HEK293 (cell line): Measurements from ENCODE around the gene CBLN4.

ENCODE experiments used
- CTCF ChIA-PET: fragments of 350-600 bp; formaldehyde crosslinking; extraction: SDS; loops from one replicate; lab custom pipeline; 2021; ENCODE audit warnings: antibody characterized with exemption; lab: Yijun Ruan, JAX
- POLR2A ChIA-PET: fragments of 300-600 bp; formaldehyde crosslinking; extraction: SDS; loops from one replicate; lab custom pipeline; 2020; ENCODE audit warnings: antibody characterized with exemption, inconsistent platforms; lab: Yijun Ruan, JAX
- H3K27ac ChIP-seq: fragments of 200-500 bp; sonication (Bioruptor generic); 2 replicates; pipeline ENCODE4 v1.5.1; 2014; ENCODE audit warnings: low read depth, low read length, control low read depth, inconsistent platforms; ENCODE audit errors: extremely low read depth
- H3K36me3 ChIP-seq, 2 experiments: fragments of 200-500 bp in 1 of 2; sonication (Bioruptor generic) in 1 of 2; 1 replicate in 1 of 2; 2 replicates in 1 of 2; pipeline ENCODE4 v1.5.1; 2014 to 2017; ENCODE audit warnings: inconsistent platforms in 2 of 2, low read length in 2 of 2; ENCODE audit not compliant: control insufficient read depth in 2 of 2, insufficient read depth in 1 of 2
- H3K4me1 ChIP-seq: fragments of 200-500 bp; sonication (Bioruptor generic); 2 replicates; pipeline ENCODE4 v1.5.1; 2014; ENCODE audit warnings: mild to moderate bottlenecking, low read length, inconsistent platforms; ENCODE audit not compliant: control insufficient read depth, insufficient read depth
- H3K4me3 ChIP-seq: 2 replicates; pipeline ENCODE4 v1.5.1; 2011; ENCODE audit warnings: low read depth, mild to moderate bottlenecking, control low read depth, low read length, moderate library complexity
- H3K9me3 ChIP-seq: fragments of 200-500 bp; sonication (Bioruptor generic); 2 replicates; pipeline ENCODE4 v1.5.1; 2014; ENCODE audit warnings: low read depth, low read length, inconsistent platforms; ENCODE audit not compliant: control insufficient read depth, insufficient read depth
- BCL11A ChIP-seq: fragments of 450-650 bp; formaldehyde crosslinking; IDR thresholded peaks from 2 replicates; pipeline ENCODE4 v1.5.1; 2016; ENCODE audit warnings: low read depth, missing biosample characterization, missing genetic modification characterization
- MYNN ChIP-seq: fragments of 450-650 bp; formaldehyde crosslinking; IDR thresholded peaks from 2 replicates; pipeline ENCODE4 v1.5.1; 2016; ENCODE audit warnings: missing biosample characterization, missing genetic modification characterization, borderline replicate concordance
- PBX3 ChIP-seq: sonication (generic); formaldehyde crosslinking; IDR thresholded peaks from 2 replicates; pipeline ENCODE4 v1.8.1; 2022; ENCODE audit warnings: mild to moderate bottlenecking, moderate library complexity, missing genetic modification reagents
- PRDM1 ChIP-seq: fragments of 450-650 bp; formaldehyde crosslinking; IDR thresholded peaks from 2 replicates; pipeline ENCODE4; 2016; ENCODE audit warnings: missing biosample characterization, missing genetic modification characterization
- REPIN1 ChIP-seq: fragments of 450-650 bp; formaldehyde crosslinking; IDR thresholded peaks from 2 replicates; pipeline ENCODE4 v1.5.1; 2017; ENCODE audit warnings: missing biosample characterization, missing genetic modification characterization, low read depth
- WT1 ChIP-seq: fragments of 450-650 bp; formaldehyde crosslinking; IDR thresholded peaks from 2 replicates; pipeline ENCODE4 v1.5.1; 2016; ENCODE audit warnings: missing biosample characterization, missing genetic modification characterization
- YY2 ChIP-seq: fragments of 450-650 bp; formaldehyde crosslinking; IDR thresholded peaks from 2 replicates; pipeline ENCODE4 v1.5.1; 2016; ENCODE audit warnings: missing biosample characterization, missing genetic modification characterization
- ZBTB8A ChIP-seq: fragments of 450-650 bp; formaldehyde crosslinking; IDR thresholded peaks from 2 replicates; pipeline ENCODE4 v1.5.1; 2016; ENCODE audit warnings: missing biosample characterization, missing genetic modification characterization
- ZNF112 ChIP-seq: fragments of 450-650 bp; formaldehyde crosslinking; IDR thresholded peaks from 2 replicates; pipeline ENCODE4 v1.5.0; 2017; ENCODE audit warnings: missing biosample characterization, missing genetic modification characterization
- ZNF274 ChIP-seq, 2 experiments: fragments of 200-500 bp in 1 of 2; fragments of 450-650 bp in 1 of 2; sonication (Bioruptor generic) in 1 of 2; formaldehyde crosslinking in 1 of 2; IDR thresholded peaks; 2 replicates each; pipeline versions ENCODE4 v1.5.1 to v1.6.1; 2014 to 2016; ENCODE audit warnings: borderline replicate concordance in 1 of 2, inconsistent platforms in 1 of 2, low read length in 1 of 2, missing biosample characterization in 1 of 2, missing genetic modification characterization in 1 of 2
- ZNF292 ChIP-seq: fragments of 450-650 bp; formaldehyde crosslinking; IDR thresholded peaks from 2 replicates; pipeline ENCODE4 v1.5.1; 2016; ENCODE audit warnings: low read depth, missing biosample characterization, missing genetic modification characterization, borderline replicate concordance
- ZNF426 ChIP-seq: fragments of 450-650 bp; formaldehyde crosslinking; IDR thresholded peaks from 2 replicates; pipeline ENCODE4 v1.5.1; 2017; ENCODE audit warnings: missing biosample characterization, missing genetic modification characterization, mild to moderate bottlenecking, inconsistent platforms, moderate library complexity
- ZNF501 ChIP-seq: fragments of 450-650 bp; formaldehyde crosslinking; IDR thresholded peaks from 2 replicates; pipeline ENCODE4 v1.5.1; 2016; ENCODE audit warnings: missing biosample characterization, missing genetic modification characterization
- ZNF560 ChIP-seq: fragments of 450-650 bp; formaldehyde crosslinking; IDR thresholded peaks from 2 replicates; pipeline ENCODE4 v1.5.1; 2017; ENCODE audit warnings: missing biosample characterization, missing genetic modification characterization, borderline replicate concordance
- ZNF629 ChIP-seq: fragments of 450-650 bp; formaldehyde crosslinking; IDR thresholded peaks from 2 replicates; pipeline ENCODE4 v1.5.1; 2017; ENCODE audit warnings: missing biosample characterization, missing genetic modification characterization
- ZNF701 ChIP-seq: fragments of 450-650 bp; formaldehyde crosslinking; IDR thresholded peaks from 2 replicates; pipeline ENCODE4 v1.5.1; 2016; ENCODE audit warnings: missing biosample characterization, missing genetic modification characterization
- ZNF792 ChIP-seq: fragments of 450-650 bp; formaldehyde crosslinking; IDR thresholded peaks from 2 replicates; pipeline ENCODE4 v1.5.1; 2016; ENCODE audit warnings: missing biosample characterization, missing genetic modification characterization
- ZXDB ChIP-seq: fragments of 450-650 bp; formaldehyde crosslinking; IDR thresholded peaks from 2 replicates; pipeline ENCODE4 v1.5.1; 2016; ENCODE audit warnings: missing biosample characterization, missing genetic modification characterization
- TF ChIP-seq, protein P1 (sequence below): fragments of 450-650 bp; formaldehyde crosslinking; IDR thresholded peaks from 2 replicates; pipeline ENCODE4; 2016; ENCODE audit warnings: missing biosample characterization, missing genetic modification characterization

The CBLN4 gene

DNA sequence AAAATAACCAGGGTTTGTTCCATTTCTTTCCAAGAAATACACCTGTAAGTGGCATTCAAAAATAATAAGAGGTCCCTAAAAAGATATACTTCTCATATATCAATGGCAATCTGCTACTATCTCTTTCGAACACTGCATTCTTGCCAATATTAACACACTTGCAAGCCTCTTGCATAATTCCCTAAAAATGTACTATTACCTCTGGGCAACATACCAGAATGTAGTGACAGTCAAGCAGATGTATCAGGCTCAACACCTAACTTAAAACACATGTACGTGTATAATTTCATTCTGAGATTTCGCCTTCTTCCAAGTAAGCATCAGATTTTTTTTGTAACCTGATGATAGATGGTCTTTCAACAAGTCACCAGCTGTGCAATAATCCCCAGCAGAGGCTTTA is 3.4 kb downstream of the CBLN4 start (continued):
- no peak for TF ChIP-seq ZNF501 (tag by site-specific recombination)
- no peak for TF ChIP-seq WT1

DNA sequence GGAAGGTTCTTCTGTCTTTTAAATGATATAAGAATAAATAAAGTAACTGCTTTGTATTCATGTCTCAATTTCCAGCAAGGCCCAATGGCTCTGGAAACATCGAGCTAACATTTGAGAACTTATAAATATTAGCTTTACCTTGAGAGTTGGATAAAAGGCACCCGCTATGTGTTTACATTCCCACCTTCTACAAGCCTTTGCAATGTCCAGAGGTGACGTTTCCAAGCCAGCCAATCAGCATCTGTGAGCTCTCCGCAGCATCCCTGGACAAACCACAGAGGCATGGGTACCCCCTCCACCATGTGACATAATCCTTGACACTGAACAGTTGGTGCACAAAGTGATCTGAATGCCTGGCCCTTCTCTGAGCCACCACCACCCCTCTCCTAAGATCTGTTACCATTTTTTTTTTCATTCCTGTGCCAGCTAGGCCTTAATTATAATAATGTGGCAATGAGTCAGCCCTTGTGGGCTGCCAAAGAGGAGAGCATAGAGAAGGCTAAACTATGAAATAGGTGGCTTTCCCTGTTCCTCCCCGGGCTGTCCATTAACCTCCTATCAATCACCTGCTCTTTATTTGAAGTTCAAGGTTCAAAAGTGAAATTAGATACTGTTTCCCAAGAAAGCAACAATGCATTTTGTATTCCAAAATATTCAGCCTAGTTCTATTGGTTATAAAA is 4.1 kb downstream of the CBLN4 start:
- Histone ChIP-seq H3K27ac (no peak overlapping the region), H3K4me3 (no peak overlapping the region), H3K9me3 (no peaks in the 10 kb centered on the region), H3K4me1 (no peaks in the 10 kb centered on the region), H3K36me3 (no peaks in the 10 kb centered on the region)
- TF ChIP-seq PBX3 (CRISPR knock-in tag): no peak
- TF ChIP-seq PRDM1 (tag by site-specific recombination): no peak
- TF ChIP-seq ZNF112 (tag by site-specific recombination): no peak
- no peak for TF ChIP-seq ZNF426
- no peak for TF ChIP-seq ZXDB
- no peak for TF ChIP-seq REPIN1 (tag by site-specific recombination)
- no peak for TF ChIP-seq MYNN (tag by site-specific recombination)
- TF ChIP-seq, protein P1, sequence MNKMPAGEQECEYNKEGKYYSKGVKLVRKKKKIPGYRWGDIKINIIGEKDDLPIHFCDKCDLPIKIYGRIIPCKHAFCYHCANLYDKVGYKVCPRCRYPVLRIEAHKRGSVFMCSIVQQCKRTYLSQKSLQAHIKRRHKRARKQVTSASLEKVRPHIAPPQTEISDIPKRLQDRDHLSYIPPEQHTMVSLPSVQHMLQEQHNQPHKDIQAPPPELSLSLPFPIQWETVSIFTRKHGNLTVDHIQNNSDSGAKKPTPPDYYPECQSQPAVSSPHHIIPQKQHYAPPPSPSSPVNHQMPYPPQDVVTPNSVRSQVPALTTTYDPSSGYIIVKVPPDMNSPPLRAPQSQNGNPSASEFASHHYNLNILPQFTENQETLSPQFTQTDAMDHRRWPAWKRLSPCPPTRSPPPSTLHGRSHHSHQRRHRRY (tag by site-specific recombination): no peak
- TF ChIP-seq YY2 (tag by site-specific recombination): no peak
- no peak for TF ChIP-seq ZNF560 (tag by site-specific recombination)
- TF ChIP-seq ZNF292 (tag by site-specific recombination): no peak
- no peak for TF ChIP-seq BCL11A
- no peak for TF ChIP-seq ZNF792
- TF ChIP-seq ZNF701 (tag by site-specific recombination): no peak
- no peak for TF ChIP-seq ZNF274 (IDR thresholded peaks at IDR 0.05; ENCODE audit: low read length)
- no peak for TF ChIP-seq ZNF274 (tag by site-specific recombination; IDR thresholded peaks at IDR 0.05; ENCODE audit: borderline replicate concordance)
- CTCF ChIA-PET: interaction anchor here (0.7 kb wide), 1 partner anchor 311 kb away, joined by 5 read pairs; no protein-coding TSS in a partner anchor
- POLR2A ChIA-PET: no interaction called here

GRCh38 chr20:55978550-55978949 is 26.8 kb downstream of the CBLN4 start:
- TF ChIP-seq ZNF629 (tag by site-specific recombination): no peak
- no peak for TF ChIP-seq ZNF426
- no peak for TF ChIP-seq ZBTB8A (tag by site-specific recombination)
- no peak overlapping the region for H3K4me3 ChIP-seq

More at GRCh38 chr20:55978550-55978949, 26.8 kb downstream of the CBLN4 start:
- H3K4me1 ChIP-seq: no peaks in the 10 kb centered on the region
- ChIA-PET CTCF (no interaction called here), POLR2A (no interaction called here)
- no peaks in the 10 kb centered on the region for H3K36me3 ChIP-seq
- H3K9me3 ChIP-seq: no peaks in the 10 kb centered on the region
- H3K27ac ChIP-seq: no peak overlapping the region
